Liver (tissue), 5 donors: ENCODE results near the gene GOLGA8S. TPM values are rescaled to one million over a fixed set of nuclear protein-coding genes. Genes with fewer than 3 reads are reported as not detected.

ENCODE experiments used
- polyA plus RNA-seq, 2 donors: library from polyadenylated mRNA; stranded (reverse) in 1 of 2; unstranded in 1 of 2; fragments of 200-250 nt in 1 of 2; fragments of >200 nt in 1 of 2; fragmentation: Nextera tagmentation in 1 of 2; extraction: Ambion mirVana in 1 of 2; gene quantifications; one replicate each; pipeline versions ENCODE4 v1.2.1 to v1.2.3, GENCODE V29; 2013 to 2015
- small RNA-seq: library from RNA; depleted of rRNA; stranded (forward); fragments of <200 nt; gene quantifications from one replicate; pipeline ENCODE3, GENCODE V24; 2014
- total RNA-seq, 2 donors: library from RNA; depleted of rRNA; stranded (reverse); fragments of >200 nt; gene quantifications; one replicate each; pipeline ENCODE4 v1.2.3, GENCODE V29; 2014
- donor health status: healthy.
- donor health status: healthy.
- donor health status: healthy.

Gene GOLGA8S
- total and polyA plus RNA-seq, 4 donors = 0.03 to 0.25 (median 0.06) TPM

Small RNAs within 50 kb of the gene (small RNA-seq; reads per million reads assigned to genes)
- gene RN7SL536P = not detected

Other genes with a start within 250 kb of the GOLGA8S start
- not detected for gene GOLGA6L1, start 217.9 kb upstream of the GOLGA8S start, total RNA-seq
- not detected for gene GOLGA6L1, start 217.9 kb upstream of the GOLGA8S start, polyA plus RNA-seq
- gene GOLGA6L26, start 20.6 kb upstream of the GOLGA8S start, total RNA-seq = not detected
- not detected for gene GOLGA6L26, start 20.6 kb upstream of the GOLGA8S start, polyA plus RNA-seq
- gene GOLGA6L2, start 92.5 kb downstream of the GOLGA8S start, total RNA-seq = not detected
- not detected for gene GOLGA6L2, start 92.5 kb downstream of the GOLGA8S start, polyA plus RNA-seq
- under 1 TPM in 1 of 2 donors, not detected in 1; 0.59 TPM for gene MKRN3, start 210.9 kb downstream of the GOLGA8S start, total RNA-seq
- not detected for gene MKRN3, start 210.9 kb downstream of the GOLGA8S start, polyA plus RNA-seq